ENCODE data around the gene AK5.
"Not testable (repeated sequence)": the region's sequence is repeated elsewhere in the genome, so short reads cannot be mapped to it uniquely, and the experiment has no call there.

The AK5 gene

GRCh38 chr1:77399250-77400086, 117.6 kb downstream of the AK5 start:
- no peak for DNase-seq (ENCODE audit: low read depth)

GRCh38 chr1:77400781-77401180, 119.0 kb downstream of the AK5 start:
- no peak for DNase-seq (ENCODE audit: low read depth)

GRCh38 chr1:77401384-77401783, 119.6 kb downstream of the AK5 start:
- no peak for DNase-seq (ENCODE audit: low read depth)

- no peak for DNase-seq (ENCODE audit: low read depth)
Measured at GRCh38 chr1:77405186-77405585, 123.4 kb downstream of the AK5 start.

GRCh38 chr1:77406661-77407060, 124.8 kb downstream of the AK5 start:
- DNase-seq (ENCODE audit: low read depth): no peak

- DNase-seq (ENCODE audit: low read depth): peak; percentile 65
Measured at GRCh38 chr1:77407738-77408375, 126.0 kb downstream of the AK5 start.

GRCh38 chr1:77408933-77409332, 127.1 kb downstream of the AK5 start:
- not testable (repeated sequence) for DNase-seq (ENCODE audit: low read depth)

- DNase-seq (ENCODE audit: low read depth): no peak
Measured at GRCh38 chr1:77412069-77412819, 130.4 kb downstream of the AK5 start.

GRCh38 chr1:77412820-77413530, 131.2 kb downstream of the AK5 start:
- no peak for DNase-seq (ENCODE audit: low read depth)

- no peak for DNase-seq (ENCODE audit: low read depth)
Measured at GRCh38 chr1:77413541-77414335, 131.9 kb downstream of the AK5 start.

GRCh38 chr1:77415579-77415978, 133.8 kb downstream of the AK5 start:
- DNase-seq (ENCODE audit: low read depth): no peak

- no peak for DNase-seq (ENCODE audit: low read depth)
Measured at GRCh38 chr1:77416692-77417450, 135.1 kb downstream of the AK5 start.

GRCh38 chr1:77418055-77418454, 136.2 kb downstream of the AK5 start:
- DNase-seq (ENCODE audit: low read depth): not testable (repeated sequence)

- no peak for DNase-seq (ENCODE audit: low read depth)
Measured at GRCh38 chr1:77421504-77422233, 139.8 kb downstream of the AK5 start.

- peak; percentile 39 for DNase-seq (ENCODE audit: low read depth)
Measured at GRCh38 chr1:77424236-77424635, 142.4 kb downstream of the AK5 start.

GRCh38 chr1:77428068-77428467, 146.2 kb downstream of the AK5 start:
- DNase-seq (ENCODE audit: low read depth): no peak

- peak; percentile 53 for DNase-seq (ENCODE audit: low read depth)
Measured at GRCh38 chr1:77430966-77431690, 149.3 kb downstream of the AK5 start.

- no peak for DNase-seq (ENCODE audit: low read depth)
Measured at GRCh38 chr1:77433934-77434333, 152.1 kb downstream of the AK5 start.

- DNase-seq (ENCODE audit: low read depth): no peak
Measured at GRCh38 chr1:77434967-77435366, 153.1 kb downstream of the AK5 start.
